ENCODE measurements around the gene TBC1D32. TPM values are rescaled to one million over a fixed set of nuclear protein-coding genes. Genes with fewer than 3 reads are reported as not detected.

Gene TBC1D32
- total RNA-seq, 3 donors from 2014 or later (not counting 1 experiment from before 2014, with no cell fraction given), result 8.9 to 17.4 (median 14.2) TPM

Other genes with a start within 250 kb of the TBC1D32 start
- not detected for gene GJA1, start 101.2 kb upstream of the TBC1D32 start, total RNA-seq